ENCODE measurements around the gene COMMD2.

- TF ChIP-seq, protein P1, sequence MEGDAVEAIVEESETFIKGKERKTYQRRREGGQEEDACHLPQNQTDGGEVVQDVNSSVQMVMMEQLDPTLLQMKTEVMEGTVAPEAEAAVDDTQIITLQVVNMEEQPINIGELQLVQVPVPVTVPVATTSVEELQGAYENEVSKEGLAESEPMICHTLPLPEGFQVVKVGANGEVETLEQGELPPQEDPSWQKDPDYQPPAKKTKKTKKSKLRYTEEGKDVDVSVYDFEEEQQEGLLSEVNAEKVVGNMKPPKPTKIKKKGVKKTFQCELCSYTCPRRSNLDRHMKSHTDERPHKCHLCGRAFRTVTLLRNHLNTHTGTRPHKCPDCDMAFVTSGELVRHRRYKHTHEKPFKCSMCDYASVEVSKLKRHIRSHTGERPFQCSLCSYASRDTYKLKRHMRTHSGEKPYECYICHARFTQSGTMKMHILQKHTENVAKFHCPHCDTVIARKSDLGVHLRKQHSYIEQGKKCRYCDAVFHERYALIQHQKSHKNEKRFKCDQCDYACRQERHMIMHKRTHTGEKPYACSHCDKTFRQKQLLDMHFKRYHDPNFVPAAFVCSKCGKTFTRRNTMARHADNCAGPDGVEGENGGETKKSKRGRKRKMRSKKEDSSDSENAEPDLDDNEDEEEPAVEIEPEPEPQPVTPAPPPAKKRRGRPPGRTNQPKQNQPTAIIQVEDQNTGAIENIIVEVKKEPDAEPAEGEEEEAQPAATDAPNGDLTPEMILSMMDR (IDR thresholded peaks at IDR 0.05): no peak
- TF ChIP-seq POLR2A (IDR thresholded peaks at IDR 0.05): no peak
Measured at GRCh38 chr3:149736953-149737205, 15.4 kb downstream of the COMMD2 start.
